GM19395 (cell line): ENCODE data around the gene FNTB.

Source experiments
- ATAC-seq: cut with Tn5 transposase; IDR thresholded peaks from one replicate; pipeline ENCODE4 v1.9.1; 2021; ENCODE audit warnings: mild to moderate bottlenecking, moderate library complexity; ENCODE audit not compliant: unreplicated experiment

FNTB gene

DNA sequence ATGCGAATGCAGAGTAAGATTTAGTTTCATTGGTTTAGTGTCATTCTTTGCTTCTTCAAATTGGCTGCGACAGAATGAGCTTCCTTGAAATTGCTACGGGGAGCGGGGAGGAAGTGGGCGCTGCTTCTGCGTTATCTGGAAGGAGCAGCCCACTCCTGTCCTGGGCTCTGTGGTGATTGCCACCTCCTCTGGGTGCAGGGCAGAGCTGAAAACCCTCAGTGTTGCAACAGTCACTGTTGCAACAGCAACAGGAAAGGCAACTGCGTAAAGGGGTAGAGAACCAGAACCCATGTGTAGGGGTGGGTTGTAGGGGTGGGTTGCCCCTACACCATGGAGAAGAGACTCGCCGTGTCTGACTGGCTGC, 57.9 kb downstream of the FNTB start:
- ATAC-seq: no peak

DNA sequence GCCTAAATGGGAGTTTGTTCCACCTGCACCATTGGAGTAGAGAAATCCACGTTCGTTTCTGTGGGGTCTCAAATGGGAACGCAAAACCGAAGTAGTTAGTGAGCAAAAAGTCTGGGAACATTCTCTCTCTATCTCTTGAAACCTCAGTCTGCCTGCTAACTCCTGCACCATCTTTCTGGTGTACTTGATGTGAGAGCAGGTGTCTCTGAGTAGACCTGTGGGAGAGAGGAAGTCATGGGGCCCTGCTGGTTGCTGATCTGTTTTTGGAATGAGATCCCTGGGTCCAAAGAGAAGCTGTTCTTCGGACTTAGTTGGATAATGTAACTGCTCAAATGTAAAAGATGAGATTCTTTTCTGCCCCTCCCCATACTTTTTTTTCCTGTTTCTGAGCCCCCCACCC, 58.3 kb downstream of the FNTB start:
- ATAC-seq: no peak

DNA sequence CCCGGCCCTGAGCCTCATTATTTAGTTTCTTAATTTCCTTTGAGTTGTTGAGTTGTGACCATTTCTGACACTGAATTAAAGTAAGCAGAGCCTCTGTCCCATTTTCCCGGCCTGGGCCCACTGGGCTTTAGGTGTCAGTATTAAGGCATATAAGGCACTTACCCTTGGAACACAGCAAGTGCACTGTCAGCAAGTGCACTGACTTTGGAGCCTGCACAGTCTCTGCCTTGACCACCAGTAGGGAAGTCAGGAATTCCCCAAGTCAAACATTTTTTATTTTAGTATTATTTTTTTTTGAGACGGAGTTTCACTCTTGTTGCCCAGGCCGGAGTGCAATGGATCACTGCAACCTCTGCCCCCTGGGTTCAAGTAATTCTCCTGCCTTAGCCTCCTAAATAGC, 59.0 kb downstream of the FNTB start:
- no peak for ATAC-seq

DNA sequence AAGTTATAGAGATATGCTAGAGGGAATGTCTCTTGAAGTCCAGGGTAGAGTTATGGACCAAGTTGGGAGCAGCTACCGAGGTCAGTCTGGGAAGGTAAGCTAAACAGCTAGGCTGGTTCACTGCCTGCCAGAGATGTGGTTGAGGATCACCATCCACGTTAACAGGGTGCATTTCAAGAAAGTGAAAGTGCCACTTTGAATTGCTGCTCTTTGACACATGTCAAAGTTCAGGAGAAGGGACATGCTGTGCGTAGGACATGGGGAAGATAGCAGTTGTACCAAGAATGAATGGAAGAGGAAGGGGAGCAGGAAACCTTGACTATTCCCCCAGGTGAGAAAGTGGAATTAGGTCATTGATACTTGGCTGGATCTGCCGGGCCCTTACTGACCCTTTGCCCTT, 66.1 kb downstream of the FNTB start:
- ATAC-seq: no peak

DNA sequence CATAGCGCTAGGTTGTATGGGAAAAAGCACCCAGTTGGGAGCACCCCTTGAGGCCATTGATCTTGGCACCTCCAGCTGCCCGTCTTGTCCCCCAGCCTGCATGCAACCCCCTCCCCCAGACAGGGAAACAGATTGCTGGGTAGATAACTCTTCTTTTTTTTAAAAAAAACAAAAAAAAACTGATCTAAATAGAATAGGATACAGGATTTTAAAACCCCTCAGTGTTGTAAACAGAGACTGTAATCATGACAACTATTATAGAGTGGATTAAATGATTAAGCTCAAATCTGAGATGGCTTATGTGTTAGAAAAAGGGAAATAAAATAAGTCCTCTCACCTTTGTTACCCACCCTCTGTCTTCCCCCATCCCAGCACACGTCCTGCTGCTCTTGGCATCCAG, 66.8 kb downstream of the FNTB start:
- no peak for ATAC-seq

DNA sequence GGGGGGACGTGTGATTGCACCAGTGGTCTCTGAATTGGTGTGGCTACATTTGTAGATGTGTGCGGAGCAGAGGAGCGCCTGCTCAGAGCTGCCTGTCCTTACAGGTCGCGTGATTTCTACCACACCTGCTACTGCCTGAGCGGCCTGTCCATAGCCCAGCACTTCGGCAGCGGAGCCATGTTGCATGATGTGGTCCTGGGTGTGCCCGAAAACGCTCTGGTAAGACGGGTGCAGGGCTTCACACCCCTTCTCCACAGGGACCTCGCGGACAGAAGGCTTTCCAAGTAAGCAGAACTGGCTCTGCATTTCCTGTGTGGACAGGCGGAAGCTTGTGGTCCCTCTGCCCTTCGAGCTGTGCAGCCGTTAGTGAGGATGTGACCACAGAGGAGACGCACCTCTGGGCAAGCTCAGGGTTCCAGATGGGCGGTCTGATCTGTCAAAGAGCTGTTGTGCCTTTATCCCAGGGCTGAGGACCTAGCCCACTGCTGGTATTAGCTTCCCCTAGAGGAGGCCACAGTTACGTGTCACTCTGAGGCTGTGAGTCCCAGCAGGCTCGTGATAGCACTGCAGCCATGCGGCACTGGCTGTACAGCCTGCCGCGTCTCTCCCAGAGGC, 67.9 kb downstream of the FNTB start:
- ATAC-seq: no peak

DNA sequence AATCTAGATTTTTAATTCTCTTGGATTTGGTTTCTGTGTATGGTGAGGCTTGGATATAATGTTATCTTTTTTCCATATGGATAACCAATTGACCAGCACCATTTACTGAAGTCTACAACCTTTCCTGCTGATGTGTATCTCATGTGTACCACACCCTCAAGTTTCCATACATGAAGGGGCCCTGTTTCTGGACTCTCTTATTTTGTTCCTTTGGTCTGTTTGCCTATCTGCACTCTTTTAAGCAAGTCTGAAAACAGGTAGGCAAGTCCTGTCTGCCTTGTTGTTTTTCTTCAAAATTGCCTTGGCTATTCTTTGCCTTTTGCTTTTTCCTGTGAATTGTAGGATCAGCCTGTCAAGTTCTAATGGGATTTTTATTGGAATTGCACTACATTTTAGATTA, 71.0 kb downstream of the FNTB start:
- ATAC-seq: no peak

DNA sequence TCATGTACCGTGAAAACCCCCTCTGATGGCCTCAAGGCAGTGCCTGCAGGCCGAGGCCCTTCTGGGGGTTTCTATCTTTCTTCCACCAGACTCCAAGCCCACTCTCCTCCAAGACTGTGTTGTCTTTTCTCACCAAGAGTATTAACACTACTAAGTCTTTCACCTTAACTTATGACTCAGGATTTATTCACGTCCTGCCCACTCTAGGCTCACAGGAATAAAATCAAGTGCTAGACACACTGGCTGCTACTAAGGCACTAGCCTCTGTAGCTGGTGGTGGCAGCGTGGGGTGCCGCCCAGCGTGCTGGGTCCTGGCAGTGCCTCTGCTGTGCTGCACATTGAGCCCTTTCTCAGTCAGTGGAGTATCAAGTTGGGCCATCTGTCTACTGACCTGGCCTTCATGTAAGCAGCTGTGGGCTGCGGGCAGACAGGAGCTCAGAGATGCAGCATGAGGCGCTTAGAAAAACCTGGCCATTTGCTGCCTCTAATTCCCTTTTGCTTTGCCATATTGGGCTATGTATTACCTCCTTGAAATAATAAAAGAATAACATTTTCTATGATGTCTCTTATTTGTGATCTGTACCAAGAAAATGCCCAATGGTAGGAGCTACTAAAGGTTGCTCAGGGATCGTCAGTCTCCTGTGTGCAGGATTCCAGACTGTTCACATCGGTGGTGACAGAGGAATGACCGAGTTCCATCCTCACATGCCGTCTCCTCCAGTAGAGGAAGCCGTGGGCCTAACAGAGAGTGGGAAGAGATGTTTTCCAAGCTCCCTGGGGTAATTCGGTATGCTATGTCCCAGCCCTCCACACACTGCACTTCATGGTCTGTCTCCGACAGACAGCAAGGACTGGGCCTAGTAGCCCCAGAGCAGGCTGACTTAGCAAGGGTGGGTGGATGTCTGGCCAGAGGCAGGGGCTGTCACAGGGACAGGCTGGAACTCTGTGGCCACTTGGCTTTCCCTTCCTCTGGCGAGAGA, 75.7 kb downstream of the FNTB start:
- no peak for ATAC-seq

DNA sequence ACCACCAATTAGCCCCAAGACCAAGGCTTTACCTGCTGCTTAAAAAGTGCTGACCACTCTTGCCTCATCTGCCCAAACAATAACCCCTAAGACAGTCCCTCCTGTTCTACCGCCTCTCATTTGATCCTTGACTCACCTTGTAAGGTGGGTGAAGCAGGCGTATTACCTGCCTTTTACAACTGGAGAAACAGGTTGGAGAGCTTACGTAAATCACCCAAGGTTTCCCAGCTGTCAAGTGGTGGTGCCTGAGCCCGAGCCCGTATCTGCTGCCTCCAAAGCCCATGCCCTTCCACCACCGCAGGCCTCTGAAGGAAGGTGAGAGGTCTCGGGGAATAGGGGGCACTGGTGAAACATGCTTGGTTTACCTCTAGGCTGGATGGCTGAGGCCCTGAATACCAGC, 79.0 kb downstream of the FNTB start:
- no peak for ATAC-seq

DNA sequence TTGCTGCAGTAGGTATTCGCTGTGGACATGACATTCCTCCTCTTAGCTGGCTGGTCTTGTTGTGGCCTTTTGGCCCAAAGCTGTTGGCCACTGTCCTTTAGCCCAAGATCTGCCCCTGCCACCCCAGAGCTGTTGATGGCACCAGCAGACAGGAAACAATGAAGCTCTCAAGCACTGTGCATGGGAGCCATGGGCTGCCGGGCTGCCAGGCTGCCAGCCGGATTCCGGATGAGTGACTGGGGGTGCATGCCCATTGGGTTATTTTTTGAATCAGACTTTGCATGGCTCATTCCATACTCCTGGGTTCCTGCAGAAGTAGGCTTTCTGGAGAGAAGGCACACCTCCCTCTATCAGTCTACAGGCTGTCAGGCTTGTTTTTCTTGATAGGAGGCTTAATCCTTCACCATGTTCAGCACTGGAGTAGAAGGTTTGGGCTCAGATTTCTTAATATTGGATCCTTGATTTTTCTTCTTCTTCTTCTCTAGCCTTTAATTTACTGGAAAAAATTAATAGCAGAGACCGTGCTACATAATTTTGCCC, 83.2 kb downstream of the FNTB start:
- no peak for ATAC-seq

DNA sequence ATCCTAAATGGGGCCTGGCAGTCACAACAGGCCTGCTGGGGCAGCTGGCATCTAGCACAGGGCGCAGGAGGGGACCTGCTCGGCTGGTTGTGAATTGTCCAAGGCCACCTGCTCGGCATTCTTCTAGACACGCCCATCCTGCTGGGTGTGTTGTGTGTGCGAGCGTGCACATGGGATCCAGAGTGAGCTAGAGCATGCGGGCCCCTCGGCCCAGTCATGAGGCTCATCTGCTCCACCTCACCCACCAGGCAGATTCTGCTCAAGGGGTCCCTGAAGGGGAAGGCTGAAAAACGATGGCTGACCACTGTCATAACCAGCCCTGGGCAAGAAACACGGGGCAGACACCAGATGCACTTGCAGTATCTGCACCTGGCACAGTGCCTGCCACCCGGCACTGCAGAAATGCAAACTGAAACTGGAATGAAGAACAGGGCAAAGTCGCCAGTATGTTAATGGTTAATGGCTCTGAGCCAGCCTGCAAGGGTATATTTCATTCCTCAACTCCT, 83.8 kb downstream of the FNTB start:
- peak; percentile 58 for ATAC-seq

DNA sequence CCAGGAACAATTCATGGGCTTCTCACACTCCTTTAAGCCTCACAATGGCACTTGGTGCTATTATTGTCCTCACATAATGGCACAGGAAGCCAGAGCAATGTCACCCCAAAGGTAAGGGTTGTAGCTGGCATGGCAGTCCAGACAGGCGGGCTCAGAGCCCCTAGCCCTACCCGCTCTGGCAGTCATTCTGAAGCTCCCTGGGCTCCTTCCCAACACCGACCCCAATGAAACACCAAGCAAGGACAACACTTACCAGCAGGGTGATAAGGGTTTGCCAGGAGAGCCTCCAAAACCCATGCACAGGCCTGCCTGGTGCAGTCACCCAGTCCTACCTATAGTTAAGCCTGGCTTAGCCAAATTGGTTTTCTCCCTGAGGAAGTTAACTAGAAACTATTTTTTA, 84.8 kb downstream of the FNTB start:
- ATAC-seq: no peak

DNA sequence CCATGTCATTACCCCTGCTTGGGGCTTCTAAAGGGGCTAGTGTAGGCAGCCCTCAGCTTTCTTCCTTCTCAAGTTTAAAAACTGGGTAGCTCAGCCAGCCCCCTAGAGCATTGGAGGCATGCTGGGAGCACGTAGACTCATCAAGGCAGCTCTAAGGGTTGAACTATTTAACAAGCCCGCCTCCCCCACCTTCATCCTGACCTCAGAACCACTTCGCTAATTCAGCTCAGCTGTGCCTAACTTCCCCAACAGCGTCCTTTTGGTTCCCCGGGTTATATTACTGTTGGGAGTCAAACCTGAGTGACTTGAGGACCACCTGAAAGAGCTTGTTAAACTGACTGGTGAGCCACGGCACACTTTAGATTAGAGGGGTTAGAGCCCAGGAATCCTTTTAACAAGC, 85.6 kb downstream of the FNTB start:
- no peak for ATAC-seq

DNA sequence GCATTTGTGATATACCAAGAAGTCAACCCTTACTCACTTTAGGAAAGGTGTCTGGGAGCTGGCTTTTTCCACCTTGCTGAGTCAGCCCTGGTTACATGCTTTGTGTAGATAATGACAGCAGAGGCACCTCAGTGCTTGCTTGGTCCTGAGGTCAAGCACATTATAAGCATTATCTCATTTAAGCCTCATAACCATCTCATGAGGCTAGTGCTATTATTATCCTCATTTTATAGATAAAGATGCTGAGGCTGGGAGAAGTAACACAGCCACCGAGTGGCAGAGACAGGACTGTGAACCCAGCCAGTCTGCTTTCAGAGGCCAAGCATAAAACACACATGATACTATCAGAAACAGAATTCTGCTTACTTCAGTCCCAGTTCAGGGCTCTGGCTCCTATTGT, 86.2 kb downstream of the FNTB start:
- ATAC-seq: no peak

DNA sequence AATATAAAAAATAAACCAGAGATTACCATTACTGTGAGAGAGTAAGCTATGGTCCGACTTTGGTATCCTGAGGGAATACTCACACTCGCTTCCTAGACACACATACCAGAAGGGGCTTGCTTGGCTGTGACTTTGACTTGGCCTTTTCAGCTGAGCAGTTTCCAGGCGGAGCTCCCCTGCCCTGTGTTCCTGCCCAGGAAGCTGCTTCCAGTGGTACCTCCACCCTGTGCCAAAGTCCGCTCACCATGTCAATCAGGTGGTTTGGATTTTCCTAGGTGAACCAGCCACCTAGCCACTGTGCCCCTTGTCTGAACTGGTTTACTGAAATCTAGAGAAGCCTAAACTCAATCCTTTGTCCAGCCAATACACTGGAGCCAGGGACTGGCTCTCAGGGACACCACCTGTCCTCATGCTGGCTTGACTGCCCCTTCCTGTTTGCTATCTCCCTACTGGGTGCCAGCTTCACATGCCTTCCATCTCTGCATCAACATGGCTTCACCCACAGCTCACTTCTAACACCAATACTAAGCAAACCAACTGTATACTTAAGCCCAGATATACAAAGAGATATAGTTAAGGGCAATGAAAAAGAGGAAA, 87.0 kb downstream of the FNTB start:
- ATAC-seq: no peak

DNA sequence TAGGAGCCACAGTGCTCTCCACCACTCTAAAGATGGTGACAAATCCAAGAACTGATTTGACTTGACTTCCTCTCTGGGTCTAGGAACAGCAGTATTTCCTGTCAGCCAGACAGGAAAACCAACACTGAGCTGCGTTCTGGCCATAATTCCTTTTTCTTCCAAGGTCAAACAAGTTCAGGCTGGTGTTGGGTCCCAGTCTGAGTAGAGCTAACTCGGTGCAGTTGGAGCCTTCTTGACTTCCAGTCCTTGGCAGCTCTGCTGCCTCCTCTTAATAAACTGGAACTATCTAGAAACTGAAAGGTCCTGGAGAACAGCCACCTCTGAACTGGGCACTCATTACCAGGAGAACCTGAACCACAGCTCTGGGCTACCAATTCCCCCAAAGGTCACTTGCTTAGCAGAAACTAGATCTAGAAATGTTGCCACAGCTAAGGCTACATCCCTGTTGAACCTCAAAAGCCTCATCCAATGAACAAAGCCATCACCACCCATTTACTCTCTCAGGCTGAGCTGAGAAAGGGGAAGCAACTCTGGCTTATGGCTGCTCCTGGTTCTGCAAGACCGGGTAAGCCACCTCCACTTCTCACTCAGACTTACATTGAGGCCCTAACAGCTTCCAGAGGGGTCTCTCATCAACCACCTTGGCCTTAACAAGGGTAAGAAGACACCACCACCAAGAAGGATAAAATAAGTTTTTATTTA, 87.9 kb downstream of the FNTB start:
- no peak for ATAC-seq

DNA sequence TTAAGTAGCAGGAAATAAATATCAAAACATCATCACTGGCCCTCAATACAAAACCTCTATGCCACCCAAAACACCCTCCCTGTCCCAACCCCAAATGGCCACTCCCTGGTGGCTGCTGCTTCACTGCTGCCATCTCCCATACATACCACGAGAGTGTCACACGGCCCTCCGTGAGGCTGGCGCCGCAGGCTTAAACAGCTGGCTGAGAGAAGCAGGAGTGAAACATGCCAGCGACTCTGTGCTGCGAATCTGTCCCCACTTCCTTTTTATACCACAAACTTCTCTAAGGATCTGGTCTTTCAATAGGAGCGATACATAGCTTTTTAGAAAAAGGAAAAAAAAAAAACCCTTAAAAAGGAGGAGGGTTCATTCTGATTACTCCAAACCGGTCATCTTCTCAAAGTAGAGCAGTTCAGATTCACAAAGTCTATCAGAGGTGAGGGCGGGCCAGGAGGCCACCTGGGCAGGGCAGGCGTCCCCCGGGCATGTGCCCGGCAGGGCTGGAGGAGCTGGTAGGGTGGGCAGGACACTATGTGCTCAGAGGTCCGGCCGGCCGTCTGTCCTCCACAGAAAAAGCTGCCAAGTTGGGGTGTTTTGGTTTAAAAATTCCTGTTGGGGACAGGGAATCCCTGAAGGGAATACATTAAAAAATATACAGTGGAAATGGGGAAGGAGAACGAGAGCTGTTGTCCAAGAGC, 89.1 kb downstream of the FNTB start:
- no peak for ATAC-seq

DNA sequence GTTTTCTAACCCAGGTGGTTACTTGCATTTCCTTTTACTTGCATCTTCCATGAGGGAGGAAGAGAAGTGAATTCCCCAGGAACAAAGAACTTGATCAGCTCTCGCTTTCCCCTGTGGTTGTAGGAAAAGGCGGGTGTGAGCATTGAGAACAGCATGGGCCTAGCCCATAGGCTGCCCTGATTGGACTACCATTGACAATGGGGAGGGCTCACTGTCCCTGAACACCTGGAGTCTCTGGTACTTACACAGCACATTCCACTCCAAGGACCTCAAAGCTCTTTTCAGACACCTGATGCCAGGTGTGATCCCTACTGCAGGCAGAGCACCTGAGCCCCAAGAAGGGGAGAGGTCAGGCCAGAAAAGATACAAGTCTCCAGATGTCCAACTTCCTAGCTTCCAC, 90.6 kb downstream of the FNTB start:
- ATAC-seq: no peak

DNA sequence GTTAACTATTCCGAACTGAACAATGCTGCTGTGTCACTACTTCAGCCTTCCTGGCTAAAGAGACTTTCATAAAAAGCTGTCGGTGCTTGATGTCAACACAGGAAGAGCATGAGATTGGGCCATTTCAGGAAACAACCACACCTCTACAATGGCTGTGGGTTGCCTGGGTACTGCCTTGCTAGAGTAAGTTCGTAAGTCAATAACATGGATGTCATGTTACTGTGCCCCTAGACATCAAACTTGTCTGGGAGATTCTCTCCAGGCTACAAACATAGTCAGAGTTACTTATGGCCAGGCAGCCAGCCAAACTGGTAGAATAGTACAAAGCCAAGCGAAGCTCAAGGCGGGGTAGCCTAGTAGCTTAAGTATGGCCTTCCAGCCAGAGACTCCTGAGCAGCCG, 92.5 kb downstream of the FNTB start:
- ATAC-seq: no peak

DNA sequence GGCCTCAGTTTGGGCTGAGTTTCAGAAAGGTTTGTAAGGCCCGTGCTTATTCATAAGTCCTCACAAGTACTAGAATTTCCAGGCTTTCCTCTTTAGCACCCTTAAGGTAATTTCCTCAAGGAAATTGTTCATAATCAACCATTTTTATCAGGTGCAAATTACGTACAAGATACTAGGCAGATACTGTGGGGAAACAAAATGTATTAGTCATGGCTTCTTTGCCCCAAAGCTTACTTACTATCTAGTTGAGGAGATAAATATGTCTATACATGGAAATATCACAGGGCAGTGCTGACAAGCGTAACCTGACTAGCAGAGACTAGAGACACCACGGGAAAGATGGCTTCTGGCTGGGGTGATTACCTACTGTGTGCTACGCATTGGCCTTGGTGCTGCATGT, 93.1 kb downstream of the FNTB start:
- ATAC-seq: no peak
